Fibroblast of skin of abdomen (primary cell): ENCODE results near the gene DUSP2. TPM values are rescaled to one million over a fixed set of nuclear protein-coding genes. Genes with fewer than 3 reads are reported as not detected.

Experiments used
- DNase-seq: peaks from one replicate; pipeline ENCODE4 v3.0.0-alpha.2; 2013
- polyA plus RNA-seq, 2 experiments: library from polyadenylated mRNA; unstranded; fragments of 120-200 nt; gene quantifications; one replicate each; pipeline ENCODE4 v1.2.1, GENCODE V29; 2013; ENCODE audit not compliant: insufficient read length in 2 of 2

Gene DUSP2
- 2.6 TPM for polyA plus RNA-seq (2013, experiment 1 of 2; ENCODE audit: insufficient read length)
- polyA plus RNA-seq (2013, experiment 2 of 2; ENCODE audit: insufficient read length), result 2.5 TPM

GRCh38 chr2:96145036-96145847 lies at the start of gene DUSP2:
TSS of gene DUSP2 (minus strand) at chr2:96145440. CDS start at chr2:96145354, 86 bp downstream.
- peak; percentile 62 for DNase-seq

GRCh38 chr2:96191937-96192670 lies 46.9 kb upstream of the DUSP2 start:
- no peak for DNase-seq

- no peak for DNase-seq
Observed at GRCh38 chr2:96188821-96189526, 43.7 kb upstream of the DUSP2 start.

- no peak for DNase-seq
Observed at GRCh38 chr2:96186562-96186961, 41.3 kb upstream of the DUSP2 start.

GRCh38 chr2:96185516-96185915 lies 40.3 kb upstream of the DUSP2 start:
- DNase-seq, result no peak

- no peak for DNase-seq
Observed at GRCh38 chr2:96184989-96185388, 39.7 kb upstream of the DUSP2 start.

- DNase-seq, result no peak
Observed at GRCh38 chr2:96184188-96184587, 38.9 kb upstream of the DUSP2 start.

GRCh38 chr2:96181529-96181928 lies 36.3 kb upstream of the DUSP2 start:
- DNase-seq, result no peak

GRCh38 chr2:96180521-96180920 lies 35.3 kb upstream of the DUSP2 start:
- DNase-seq, result no peak

- DNase-seq, result no peak
Observed at GRCh38 chr2:96180002-96180401, 34.8 kb upstream of the DUSP2 start.

- DNase-seq, result no peak
Observed at GRCh38 chr2:96176661-96177060, 31.4 kb upstream of the DUSP2 start.

- DNase-seq, result peak; percentile 42
Observed at GRCh38 chr2:96175951-96176350, 30.7 kb upstream of the DUSP2 start.

GRCh38 chr2:96174251-96175144 lies 29.3 kb upstream of the DUSP2 start:
- peak; percentile 45 for DNase-seq

GRCh38 chr2:96171831-96172230 lies 26.6 kb upstream of the DUSP2 start:
- no peak for DNase-seq

GRCh38 chr2:96170626-96171025 lies 25.4 kb upstream of the DUSP2 start:
- no peak for DNase-seq

- no peak for DNase-seq
Observed at GRCh38 chr2:96169868-96170507, 24.7 kb upstream of the DUSP2 start.

GRCh38 chr2:96167407-96168013 lies 22.3 kb upstream of the DUSP2 start:
- DNase-seq, result no peak

GRCh38 chr2:96164459-96165184 lies 19.4 kb upstream of the DUSP2 start:
- DNase-seq, result no peak

- no peak for DNase-seq
Observed at GRCh38 chr2:96163768-96164429, 18.7 kb upstream of the DUSP2 start.

- DNase-seq, result no peak
Observed at GRCh38 chr2:96163415-96163767, 18.2 kb upstream of the DUSP2 start.
